A549 (cell line): ENCODE data around the gene XIRP1. TPM values are rescaled to one million over a fixed set of nuclear protein-coding genes. Genes with fewer than 3 reads are reported as not detected.

ENCODE experiments used
- ATAC-seq, 2 experiments: fragments of 200-7000 bp in 1 of 2; fragments of >200 bp in 1 of 2; cut with Nextera tagmentation in 1 of 2; cut with Tn5 transposase in 1 of 2; 3 replicates each; pipeline versions ENCODE4 v1.8.0 to v1.9.1; 2018 to 2020; ENCODE audit warnings: mild to moderate bottlenecking in 1 of 2, moderate library complexity in 1 of 2
- CTCF ChIA-PET: fragments of 300-600 bp; sonication (Branson Sonifier 250); formaldehyde crosslinking; extraction: SDS; loops from one replicate; lab custom pipeline; 2021; ENCODE audit warnings: antibody characterized with exemption, inconsistent platforms; lab: Yijun Ruan, JAX
- POLR2A ChIA-PET: fragments of 350-600 bp; formaldehyde crosslinking; extraction: SDS; loops from one replicate; lab custom pipeline; 2021; ENCODE audit warnings: antibody characterized with exemption, inconsistent platforms; lab: Yijun Ruan, JAX
- DNase-seq, 2 experiments: peaks; one replicate each; pipeline versions ENCODE4 v3.0.0 to v3.0.0-alpha.2; 2011 to 2016; ENCODE audit warnings: low read depth in 1 of 2, low spot score in 1 of 2
- FAIRE-seq: peaks from 2 replicates; lab custom pipeline; 2011; peaks lifted over from hg19 to GRCh38; lab: Jason Lieb, UNC
- H3K27ac ChIP-seq, 2 experiments: fragments of >200 bp; sonication (Bioruptor Twin); formaldehyde crosslinking; 3 replicates each; pipeline ENCODE4 v1.5.1; 2016 to 2017
- H3K4me1 ChIP-seq: fragments of >200 bp; sonication (Bioruptor Twin); formaldehyde crosslinking; 3 replicates; pipeline ENCODE4 v1.6.1; 2016
- H3K4me2 ChIP-seq: fragments of >200 bp; sonication (Bioruptor Twin); formaldehyde crosslinking; 3 replicates; pipeline ENCODE4 v1.6.1; 2016
- H3K4me3 ChIP-seq: fragments of >200 bp; sonication (Bioruptor Twin); formaldehyde crosslinking; 3 replicates; pipeline ENCODE4 v1.5.1; 2016
- H3K9me3 ChIP-seq: fragments of >200 bp; sonication (Bioruptor Twin); formaldehyde crosslinking; 3 replicates; pipeline ENCODE4 v1.6.1; 2016
- CBX2 ChIP-seq: fragments of 200-600 bp; sonication (generic); IDR thresholded peaks from 2 replicates; pipeline ENCODE4 v1.6.1; 2016; ENCODE audit warnings: low read depth, mild to moderate bottlenecking, borderline replicate concordance
- CBX8 ChIP-seq: fragments of 200-600 bp; sonication (generic); IDR thresholded peaks from 2 replicates; pipeline ENCODE4 v1.6.1; 2016
- CEBPB ChIP-seq, 2 experiments: fragments of >200 bp in 1 of 2; sonication (Bioruptor Twin) in 1 of 2; formaldehyde crosslinking in 1 of 2; IDR thresholded peaks; 2 replicates each; pipeline ENCODE4 v1.6.1; 2012 to 2016
- CHD2 ChIP-seq: fragments of 150-350 bp; IDR thresholded peaks from 2 replicates; pipeline ENCODE4 v1.6.1; 2014; ENCODE audit warnings: low read length; ENCODE audit not compliant: partially characterized antibody
- FOSL2 ChIP-seq, 2 experiments: fragments of 450-650 bp in 1 of 2; fragments of >200 bp in 1 of 2; sonication (Bioruptor Twin) in 1 of 2; formaldehyde crosslinking; IDR thresholded peaks; 2 replicates each; pipeline versions ENCODE4 v1.5.0 to v1.6.1; 2016 to 2020; ENCODE audit warnings: mild to moderate bottlenecking in 1 of 2, moderate library complexity in 1 of 2
- HDAC2 ChIP-seq: fragments of 200-600 bp; sonication (generic); IDR thresholded peaks from 2 replicates; pipeline ENCODE4 v1.6.1; 2016
- HES2 ChIP-seq: fragments of >200 bp; sonication (Bioruptor Twin); formaldehyde crosslinking; IDR thresholded peaks from 2 replicates; pipeline ENCODE4 v1.6.1; 2016
- HOXB13 ChIP-seq: fragments of 250-450 bp; sonication (Bioruptor Pico); IDR thresholded peaks from 2 replicates; pipeline ENCODE4 v1.5.0; 2020; ENCODE audit warnings: low read depth, mild to moderate bottlenecking, moderate library complexity
- JUN ChIP-seq, 2 experiments: fragments of >200 bp; sonication (Bioruptor Twin); formaldehyde crosslinking; IDR thresholded peaks; 2 replicates in 1 of 2; 3 replicates in 1 of 2; pipeline ENCODE4 v1.6.1; 2016 to 2017
- MAFK ChIP-seq: fragments of 450-650 bp; IDR thresholded peaks from 2 replicates; pipeline ENCODE4 v1.6.1; 2014; ENCODE audit not compliant: partially characterized antibody
- MAZ ChIP-seq: fragments of 150-350 bp; IDR thresholded peaks from 2 replicates; pipeline ENCODE4 v1.6.1; 2014; ENCODE audit warnings: antibody characterized with exemption, low read depth, low read length, borderline replicate concordance
- NFE2L2 ChIP-seq: fragments of 150-350 bp; conservative IDR thresholded peaks from 2 replicates; pipeline ENCODE4 v1.6.1; 2014; ENCODE audit warnings: low read length
- RAD21 ChIP-seq, 2 experiments: fragments of >200 bp in 1 of 2; sonication (Bioruptor Twin) in 1 of 2; formaldehyde crosslinking in 1 of 2; IDR thresholded peaks in 1 of 2; conservative IDR thresholded peaks in 1 of 2; 2 replicates in 1 of 2; 3 replicates in 1 of 2; pipeline ENCODE4 v1.6.1; 2012 to 2018; ENCODE audit warnings: inconsistent platforms in 1 of 2
- RARB ChIP-seq: fragments of 250-450 bp; sonication (Bioruptor Pico); IDR thresholded peaks from 2 replicates; pipeline ENCODE4 v1.8.0; 2021; ENCODE audit warnings: mild to moderate bottlenecking, moderate library complexity
- RCOR1 ChIP-seq: fragments of 150-350 bp; IDR thresholded peaks from 2 replicates; pipeline ENCODE4 v1.6.1; 2014; ENCODE audit warnings: antibody characterized with exemption, low read length, low read depth
- USF2 ChIP-seq: fragments of 450-650 bp; IDR thresholded peaks from 2 replicates; pipeline ENCODE4 v1.6.1; 2014; ENCODE audit warnings: antibody characterized with exemption
- ZC3H11A ChIP-seq: fragments of 450-650 bp; IDR thresholded peaks from 2 replicates; pipeline ENCODE4 v1.6.1; 2014; ENCODE audit warnings: antibody characterized with exemption, mild to moderate bottlenecking
- ZFP36 ChIP-seq: fragments of 450-650 bp; IDR thresholded peaks from 2 replicates; pipeline ENCODE4 v1.6.1; 2014; ENCODE audit warnings: borderline replicate concordance; ENCODE audit not compliant: partially characterized antibody
- WGBS: methylation state at CpG from one replicate; pipeline ENCODE4 v1.1.6; 2017; ENCODE audit errors: missing lambda C conversion rate; 5-methylcytosine and 5-hydroxymethylcytosine counted together
- polyA plus RNA-seq, 4 experiments: library from polyadenylated mRNA; depleted of rRNA in 3 of 4; stranded (reverse); fragments of >200 nt; fragmentation: RNase III in 1 of 4; extraction: RNeasy Plus Mini Kit Qiagen cat#74134 plus additional on column Dnase treatment in 1 of 4; gene quantifications; 2 replicates in 3 of 4; 3 replicates in 1 of 4; pipeline ENCODE4 v1.2.3, GENCODE V29; 2011 to 2017
- TF ChIP-seq, protein P1 (sequence below): fragments of 150-350 bp; IDR thresholded peaks from 2 replicates; pipeline ENCODE4 v1.6.1; 2014; ENCODE audit warnings: low read depth, mild to moderate bottlenecking, low read length
- TF ChIP-seq, protein P2 (sequence below): fragments of 200-600 bp; sonication (generic); IDR thresholded peaks from 2 replicates; pipeline ENCODE4 v1.6.1; 2016; ENCODE audit warnings: antibody characterized with exemption, mild to moderate bottlenecking, moderate library complexity

Gene XIRP1
- polyA plus RNA-seq, 2 of the 4 experiments (the other 2 are of a cell fraction), result not detected

- H3K4me3 ChIP-seq, result peak overlapping the region; percentile 42
- H3K27ac ChIP-seq, result peak overlapping the region; percentile 71 to 74
- peaks cover 29% of the 10 kb centered on the region for H3K4me1 ChIP-seq
- peak overlapping the region; percentile 62 for H3K4me2 ChIP-seq
- POLR2A ChIA-PET, result no interaction called here
- DNase-seq, result peak; percentile 76
- no peak for FAIRE-seq
- H3K9me3 ChIP-seq, result no peaks in the 10 kb centered on the region
- TF ChIP-seq RAD21 (conservative IDR thresholded peaks at IDR 0.05 in 1 of 2, IDR thresholded peaks at IDR 0.05 in 1 of 2) (0 out of 5 replicates have a peak, but pooled peaks of 1 of the 2 experiments have one; percentile 7), FOSL2 (IDR thresholded peaks at IDR 0.05) (no peak), FOSL2 (CRISPR knock-in tag; IDR thresholded peaks at IDR 0.05) (no peak), NFE2L2 (no peak), ZFP36 (peak; percentile 87)
- WGBS, result 17% methylated on average over 18 of the region's 64 CpGs
- peak; percentile 77 to 86 for ATAC-seq
- CTCF ChIA-PET, result interaction anchor here (0.8 to 17.2 kb wide), 7 partner anchors 9 to 111 kb away, joined by 3 to 459 read pairs (median 3); partner anchors contain the start of gene CX3CR1
Observed at GRCh38 chr3:39180546-39181346, 11.6 kb downstream of the XIRP1 start.

GRCh38 chr3:39180183-39180545 is 12.2 kb downstream of the XIRP1 start:
- WGBS, result 68% methylated on average over 3 of the region's 3 CpGs
- Histone ChIP-seq H3K27ac (peak overlapping the region; percentile 71 to 74), H3K4me3 (peak overlapping the region; percentile 42), H3K9me3 (no peaks in the 10 kb centered on the region), H3K4me1 (peaks cover 29% of the 10 kb centered on the region), H3K4me2 (peak overlapping the region; percentile 62)
- no peak for DNase-seq
- no peak for ATAC-seq
- TF ChIP-seq JUN (IDR thresholded peaks at IDR 0.05) (no peak), MAFK (no peak), CHD2 (no peak), MAZ (no peak), HDAC2 (no peak), CBX2 (no peak), ZC3H11A (no peak), HES2 (no peak), RCOR1 (no peak), CBX8 (no peak), USF2 (no peak), RARB (CRISPR knock-in tag) (no peak), CEBPB (IDR thresholded peaks at IDR 0.05) (no peak), HOXB13 (CRISPR knock-in tag) (no peak)
- TF ChIP-seq, protein P1, sequence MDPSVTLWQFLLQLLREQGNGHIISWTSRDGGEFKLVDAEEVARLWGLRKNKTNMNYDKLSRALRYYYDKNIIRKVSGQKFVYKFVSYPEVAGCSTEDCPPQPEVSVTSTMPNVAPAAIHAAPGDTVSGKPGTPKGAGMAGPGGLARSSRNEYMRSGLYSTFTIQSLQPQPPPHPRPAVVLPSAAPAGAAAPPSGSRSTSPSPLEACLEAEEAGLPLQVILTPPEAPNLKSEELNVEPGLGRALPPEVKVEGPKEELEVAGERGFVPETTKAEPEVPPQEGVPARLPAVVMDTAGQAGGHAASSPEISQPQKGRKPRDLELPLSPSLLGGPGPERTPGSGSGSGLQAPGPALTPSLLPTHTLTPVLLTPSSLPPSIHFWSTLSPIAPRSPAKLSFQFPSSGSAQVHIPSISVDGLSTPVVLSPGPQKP, result no peak
- TF ChIP-seq, protein P2, sequence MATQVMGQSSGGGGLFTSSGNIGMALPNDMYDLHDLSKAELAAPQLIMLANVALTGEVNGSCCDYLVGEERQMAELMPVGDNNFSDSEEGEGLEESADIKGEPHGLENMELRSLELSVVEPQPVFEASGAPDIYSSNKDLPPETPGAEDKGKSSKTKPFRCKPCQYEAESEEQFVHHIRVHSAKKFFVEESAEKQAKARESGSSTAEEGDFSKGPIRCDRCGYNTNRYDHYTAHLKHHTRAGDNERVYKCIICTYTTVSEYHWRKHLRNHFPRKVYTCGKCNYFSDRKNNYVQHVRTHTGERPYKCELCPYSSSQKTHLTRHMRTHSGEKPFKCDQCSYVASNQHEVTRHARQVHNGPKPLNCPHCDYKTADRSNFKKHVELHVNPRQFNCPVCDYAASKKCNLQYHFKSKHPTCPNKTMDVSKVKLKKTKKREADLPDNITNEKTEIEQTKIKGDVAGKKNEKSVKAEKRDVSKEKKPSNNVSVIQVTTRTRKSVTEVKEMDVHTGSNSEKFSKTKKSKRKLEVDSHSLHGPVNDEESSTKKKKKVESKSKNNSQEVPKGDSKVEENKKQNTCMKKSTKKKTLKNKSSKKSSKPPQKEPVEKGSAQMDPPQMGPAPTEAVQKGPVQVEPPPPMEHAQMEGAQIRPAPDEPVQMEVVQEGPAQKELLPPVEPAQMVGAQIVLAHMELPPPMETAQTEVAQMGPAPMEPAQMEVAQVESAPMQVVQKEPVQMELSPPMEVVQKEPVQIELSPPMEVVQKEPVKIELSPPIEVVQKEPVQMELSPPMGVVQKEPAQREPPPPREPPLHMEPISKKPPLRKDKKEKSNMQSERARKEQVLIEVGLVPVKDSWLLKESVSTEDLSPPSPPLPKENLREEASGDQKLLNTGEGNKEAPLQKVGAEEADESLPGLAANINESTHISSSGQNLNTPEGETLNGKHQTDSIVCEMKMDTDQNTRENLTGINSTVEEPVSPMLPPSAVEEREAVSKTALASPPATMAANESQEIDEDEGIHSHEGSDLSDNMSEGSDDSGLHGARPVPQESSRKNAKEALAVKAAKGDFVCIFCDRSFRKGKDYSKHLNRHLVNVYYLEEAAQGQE, result no peak
- POLR2A ChIA-PET, result no interaction called here
- no peak for FAIRE-seq
- CTCF ChIA-PET, result interaction anchor here (0.8 to 6.4 kb wide), 5 partner anchors 10 to 112 kb away, joined by 3 to 37 read pairs (median 3); no protein-coding TSS in a partner anchor
